ENCODE measurements around the gene CDH26.

CDH26 gene

GRCh38 chr20:59937150-59937549, 21.1 kb upstream of the CDH26 start:
- no peaks in the 10 kb centered on the region for H3K27me3 Mint-ChIP-seq
- no peak overlapping the region for H3K27ac Mint-ChIP-seq
- H3K4me3 Mint-ChIP-seq: no peak overlapping the region
- peaks cover 51% of the 10 kb centered on the region for H3K4me1 Mint-ChIP-seq (ENCODE audit: low read depth)
- H3K36me3 Mint-ChIP-seq (ENCODE audit: low read depth): peaks cover 31% of the 10 kb centered on the region
- H3K9me3 Mint-ChIP-seq: peaks cover 2% of the 10 kb centered on the region
- DNase-seq: no peak

GRCh38 chr20:59938221-59938620, 20.0 kb upstream of the CDH26 start:
- Mint-ChIP-seq H3K27me3 (no peaks in the 10 kb centered on the region), H3K9me3 (peaks cover 2% of the 10 kb centered on the region), H3K27ac (peak overlapping the region; percentile 77), H3K4me1 (ENCODE audit: low read depth) (peaks cover 52% of the 10 kb centered on the region), H3K4me3 (peak overlapping the region; percentile 76), H3K36me3 (ENCODE audit: low read depth) (peaks cover 41% of the 10 kb centered on the region)
- no peak for DNase-seq

GRCh38 chr20:59938696-59939051, 19.5 kb upstream of the CDH26 start:
- Mint-ChIP-seq H3K4me3 (peak overlapping the region; percentile 76), H3K4me1 (ENCODE audit: low read depth) (peaks cover 52% of the 10 kb centered on the region), H3K27me3 (no peaks in the 10 kb centered on the region), H3K9me3 (peaks cover 2% of the 10 kb centered on the region), H3K27ac (peak overlapping the region; percentile 77), H3K36me3 (ENCODE audit: low read depth) (peaks cover 44% of the 10 kb centered on the region)
- no peak for DNase-seq

- peak overlapping the region; percentile 88 for H3K4me3 Mint-ChIP-seq
- peaks cover 50% of the 10 kb centered on the region for H3K4me1 Mint-ChIP-seq (ENCODE audit: low read depth)
- peak; percentile 39 for DNase-seq
- H3K9me3 Mint-ChIP-seq: peaks cover 2% of the 10 kb centered on the region
- no peaks in the 10 kb centered on the region for H3K27me3 Mint-ChIP-seq
- peak overlapping the region; percentile 77 for H3K27ac Mint-ChIP-seq
- peaks cover 50% of the 10 kb centered on the region for H3K36me3 Mint-ChIP-seq (ENCODE audit: low read depth)
Measured at GRCh38 chr20:59939052-59939878, 19.0 kb upstream of the CDH26 start.

GRCh38 chr20:59939879-59940128, 18.4 kb upstream of the CDH26 start:
- peaks cover 53% of the 10 kb centered on the region for H3K4me1 Mint-ChIP-seq (ENCODE audit: low read depth)
- DNase-seq: no peak
- H3K36me3 Mint-ChIP-seq (ENCODE audit: low read depth): peaks cover 56% of the 10 kb centered on the region
- H3K27ac Mint-ChIP-seq: peak overlapping the region; percentile 90
- peak overlapping the region; percentile 88 for H3K4me3 Mint-ChIP-seq
- no peaks in the 10 kb centered on the region for H3K27me3 Mint-ChIP-seq
- peaks cover 2% of the 10 kb centered on the region for H3K9me3 Mint-ChIP-seq

- peak; percentile 93 for DNase-seq
- Mint-ChIP-seq H3K4me1 (ENCODE audit: low read depth) (peaks cover 52% of the 10 kb centered on the region), H3K27ac (peak within 1 kb of the TSS; percentile 92)
Measured at GRCh38 chr20:59940129-59940955, 17.9 kb upstream of the CDH26 start, which contains the start of the genes FAM217B and PPP1R3D. Gene FAM217B (plus strand): TSS chr20:59940389. CDS start chr20:59943944, 3,555 bp downstream. Gene PPP1R3D (minus strand): TSS chr20:59940305. CDS start chr20:59939931, 374 bp downstream.

GRCh38 chr20:59940956-59941294, 17.3 kb upstream of the CDH26 start:
- Mint-ChIP-seq H3K4me3 (peak overlapping the region; percentile 88), H3K9me3 (peaks cover 2% of the 10 kb centered on the region), H3K27ac (peak overlapping the region; percentile 92), H3K36me3 (ENCODE audit: low read depth) (peaks cover 67% of the 10 kb centered on the region), H3K4me1 (ENCODE audit: low read depth) (peaks cover 52% of the 10 kb centered on the region), H3K27me3 (no peaks in the 10 kb centered on the region)
- DNase-seq: no peak

More at GRCh38 chr20:59940129-59940955, 17.9 kb upstream of the CDH26 start, which contains the start of the genes FAM217B and PPP1R3D:
- Mint-ChIP-seq H3K9me3 (peaks cover 2% of the 10 kb centered on the region), H3K36me3 (ENCODE audit: low read depth) (peaks cover 61% of the 10 kb centered on the region), H3K27me3 (no peaks in the 10 kb centered on the region), H3K4me3 (peak within 1 kb of the TSS; percentile 88)

- no peak for DNase-seq
- no peak overlapping the region for H3K27ac Mint-ChIP-seq
- H3K4me3 Mint-ChIP-seq: peak overlapping the region; percentile 10
- peaks cover 49% of the 10 kb centered on the region for H3K4me1 Mint-ChIP-seq (ENCODE audit: low read depth)
- peaks cover 2% of the 10 kb centered on the region for H3K9me3 Mint-ChIP-seq
- H3K27me3 Mint-ChIP-seq: no peaks in the 10 kb centered on the region
- peaks cover 73% of the 10 kb centered on the region for H3K36me3 Mint-ChIP-seq (ENCODE audit: low read depth)
Measured at GRCh38 chr20:59942245-59942644, 16.0 kb upstream of the CDH26 start.

- no peak overlapping the region for H3K27ac Mint-ChIP-seq
- H3K36me3 Mint-ChIP-seq (ENCODE audit: low read depth): peaks cover 63% of the 10 kb centered on the region
- DNase-seq: no peak
- no peaks in the 10 kb centered on the region for H3K9me3 Mint-ChIP-seq
- no peak overlapping the region for H3K4me3 Mint-ChIP-seq
- peaks cover 49% of the 10 kb centered on the region for H3K4me1 Mint-ChIP-seq (ENCODE audit: low read depth)
- H3K27me3 Mint-ChIP-seq: no peaks in the 10 kb centered on the region
Measured at GRCh38 chr20:59944726-59945125, 13.5 kb upstream of the CDH26 start.

- H3K9me3 Mint-ChIP-seq: no peaks in the 10 kb centered on the region
- H3K4me3 Mint-ChIP-seq: no peak overlapping the region
- no peaks in the 10 kb centered on the region for H3K27me3 Mint-ChIP-seq
- H3K27ac Mint-ChIP-seq: no peak overlapping the region
- DNase-seq: no peak
- peaks cover 63% of the 10 kb centered on the region for H3K36me3 Mint-ChIP-seq (ENCODE audit: low read depth)
- H3K4me1 Mint-ChIP-seq (ENCODE audit: low read depth): peaks cover 47% of the 10 kb centered on the region
Measured at GRCh38 chr20:59945175-59945574, 13.0 kb upstream of the CDH26 start.

GRCh38 chr20:59945731-59946130, 12.5 kb upstream of the CDH26 start:
- Mint-ChIP-seq H3K36me3 (ENCODE audit: low read depth) (peaks cover 60% of the 10 kb centered on the region), H3K4me3 (no peak overlapping the region), H3K4me1 (ENCODE audit: low read depth) (peaks cover 47% of the 10 kb centered on the region), H3K27ac (no peak overlapping the region), H3K27me3 (no peaks in the 10 kb centered on the region), H3K9me3 (no peaks in the 10 kb centered on the region)
- no peak for DNase-seq

GRCh38 chr20:59947376-59947775, 10.8 kb upstream of the CDH26 start:
- no peak overlapping the region for H3K27ac Mint-ChIP-seq
- peaks cover 53% of the 10 kb centered on the region for H3K36me3 Mint-ChIP-seq (ENCODE audit: low read depth)
- peaks cover 33% of the 10 kb centered on the region for H3K4me1 Mint-ChIP-seq (ENCODE audit: low read depth)

GRCh38 chr20:59948212-59948611, 10.0 kb upstream of the CDH26 start:
- Mint-ChIP-seq H3K4me1 (ENCODE audit: low read depth) (peaks cover 32% of the 10 kb centered on the region), H3K36me3 (ENCODE audit: low read depth) (peaks cover 50% of the 10 kb centered on the region), H3K27me3 (no peaks in the 10 kb centered on the region), H3K27ac (peak overlapping the region; percentile 86), H3K4me3 (no peak overlapping the region), H3K9me3 (no peaks in the 10 kb centered on the region)
- no peak for DNase-seq

More at GRCh38 chr20:59947376-59947775, 10.8 kb upstream of the CDH26 start:
- Mint-ChIP-seq H3K4me3 (no peak overlapping the region), H3K27me3 (no peaks in the 10 kb centered on the region), H3K9me3 (no peaks in the 10 kb centered on the region)
- DNase-seq: no peak

- Mint-ChIP-seq H3K4me3 (peak overlapping the region; percentile 38), H3K27ac (peak overlapping the region; percentile 86), H3K4me1 (ENCODE audit: low read depth) (peaks cover 32% of the 10 kb centered on the region), H3K9me3 (no peaks in the 10 kb centered on the region), H3K36me3 (ENCODE audit: low read depth) (peaks cover 42% of the 10 kb centered on the region), H3K27me3 (no peaks in the 10 kb centered on the region)
- no peak for DNase-seq
Measured at GRCh38 chr20:59948828-59949720, 9.1 kb upstream of the CDH26 start.

All from activated T-cell treated with anti-CD3 and anti-CD28 coated beads, Interleukin-2, amount 50 U/mL, for 24 hours (primary cell).